Central memory CD8-positive, alpha-beta T cell (primary cell): Measurements from ENCODE around the gene WNT5B.
"Not testable (repeated sequence)": the region's sequence is repeated elsewhere in the genome, so short reads cannot be mapped to it uniquely, and the experiment has no call there.

Source experiments
- ATAC-seq: fragments of 150-1000 bp; cut with Tn5 transposase; replicated peaks from 2 replicates; pipeline ENCODE4 v1.10.0; 2022; ENCODE audit warnings: mild to moderate bottlenecking, moderate FRiP score, moderate number of reproducible peaks; ENCODE audit not compliant: poor library complexity, severe bottlenecking; ENCODE audit errors: extremely low read depth
- DNase-seq, 2 donors: peaks; one replicate each; pipeline ENCODE4 v3.0.0; 2021; ENCODE audit warnings: low spot score in 2 of 2
- H3K27ac Mint-ChIP-seq: one replicate; pipeline ENCODE4 v1.8.0; 2022; ENCODE audit warnings: low read depth, mild to moderate bottlenecking, moderate library complexity, mixed read lengths
- H3K27me3 Mint-ChIP-seq: one replicate; pipeline ENCODE4 v1.8.0; 2022; ENCODE audit warnings: mixed read lengths
- H3K36me3 Mint-ChIP-seq: one replicate; pipeline ENCODE4 v1.8.0; 2022; ENCODE audit warnings: mild to moderate bottlenecking, moderate library complexity, mixed read lengths; ENCODE audit not compliant: insufficient read depth
- H3K4me1 Mint-ChIP-seq: one replicate; pipeline ENCODE4 v1.8.0; 2022; ENCODE audit warnings: mixed read lengths
- H3K4me3 Mint-ChIP-seq: one replicate; pipeline ENCODE4 v1.8.0; 2022; ENCODE audit warnings: mild to moderate bottlenecking, moderate library complexity, mixed read lengths
- H3K9me3 Mint-ChIP-seq: one replicate; pipeline ENCODE4 v1.8.0; 2022; ENCODE audit warnings: mixed read lengths

WNT5B gene

GRCh38 chr12:1591543-1591942 is 37.5 kb upstream of the WNT5B start:
- no peaks in the 10 kb centered on the region for H3K27me3 Mint-ChIP-seq
- peak overlapping the region; percentile 90 for H3K27ac Mint-ChIP-seq
- H3K36me3 Mint-ChIP-seq: peaks cover 47% of the 10 kb centered on the region
- peaks cover 55% of the 10 kb centered on the region for H3K4me1 Mint-ChIP-seq
- peak overlapping the region; percentile 92 for H3K4me3 Mint-ChIP-seq
- no peak for ATAC-seq
- no peaks in the 10 kb centered on the region for H3K9me3 Mint-ChIP-seq
- DNase-seq: no peak

GRCh38 chr12:1592444-1593173 is 36.4 kb upstream of the WNT5B start:
- H3K9me3 Mint-ChIP-seq: no peaks in the 10 kb centered on the region
- H3K4me1 Mint-ChIP-seq: peaks cover 54% of the 10 kb centered on the region
- H3K4me3 Mint-ChIP-seq: peak overlapping the region; percentile 92
- DNase-seq (peak in 1 of 2 donors; percentile 34), ATAC-seq (peak; percentile 33)
- H3K27me3 Mint-ChIP-seq: no peaks in the 10 kb centered on the region
- H3K27ac Mint-ChIP-seq: peak overlapping the region; percentile 90
- H3K36me3 Mint-ChIP-seq: peaks cover 39% of the 10 kb centered on the region

- Mint-ChIP-seq H3K27ac (peak overlapping the region; percentile 90), H3K36me3 (peaks cover 38% of the 10 kb centered on the region), H3K9me3 (no peaks in the 10 kb centered on the region), H3K27me3 (no peaks in the 10 kb centered on the region), H3K4me1 (peaks cover 46% of the 10 kb centered on the region), H3K4me3 (peak overlapping the region; percentile 92)
- ATAC-seq (peak; percentile 29), DNase-seq (peak; percentile 34 to 43)
Observed at GRCh38 chr12:1593174-1594005, 35.6 kb upstream of the WNT5B start.

GRCh38 chr12:1594006-1594260 is 35.1 kb upstream of the WNT5B start:
- H3K27me3 Mint-ChIP-seq: no peaks in the 10 kb centered on the region
- H3K4me3 Mint-ChIP-seq: peak overlapping the region; percentile 92
- DNase-seq: no peak
- H3K4me1 Mint-ChIP-seq: peaks cover 41% of the 10 kb centered on the region
- peak; percentile 3 for ATAC-seq
- no peaks in the 10 kb centered on the region for H3K9me3 Mint-ChIP-seq
- H3K36me3 Mint-ChIP-seq: peaks cover 33% of the 10 kb centered on the region
- no peak overlapping the region for H3K27ac Mint-ChIP-seq

- Mint-ChIP-seq H3K4me1 (peaks cover 40% of the 10 kb centered on the region), H3K9me3 (no peaks in the 10 kb centered on the region)
- peak; percentile 68 for ATAC-seq
Observed at GRCh38 chr12:1594261-1595025, 34.6 kb upstream of the WNT5B start, which contains the start of gene FBXL14. FBXL14 (minus strand) TSS chr12:1594581; CDS start chr12:1594066, 515 bp downstream.

GRCh38 chr12:1595026-1595561 is 33.9 kb upstream of the WNT5B start:
- no peaks in the 10 kb centered on the region for H3K9me3 Mint-ChIP-seq
- no peaks in the 10 kb centered on the region for H3K27me3 Mint-ChIP-seq
- peak overlapping the region; percentile 94 for H3K4me3 Mint-ChIP-seq
- peak overlapping the region; percentile 96 for H3K27ac Mint-ChIP-seq
- H3K36me3 Mint-ChIP-seq: peaks cover 32% of the 10 kb centered on the region
- ATAC-seq: no peak
- H3K4me1 Mint-ChIP-seq: peaks cover 40% of the 10 kb centered on the region
- no peak for DNase-seq

More at GRCh38 chr12:1594261-1595025, 34.6 kb upstream of the WNT5B start, which contains the start of gene FBXL14:
- Mint-ChIP-seq H3K36me3 (peaks cover 30% of the 10 kb centered on the region), H3K4me3 (peak within 1 kb of the TSS; percentile 94), H3K27me3 (no peaks in the 10 kb centered on the region), H3K27ac (peak within 1 kb of the TSS; percentile 96)
- peak; percentile 81 to 90 for DNase-seq

GRCh38 chr12:1595690-1596347 is 33.2 kb upstream of the WNT5B start:
- Mint-ChIP-seq H3K27me3 (no peaks in the 10 kb centered on the region), H3K9me3 (no peaks in the 10 kb centered on the region), H3K4me1 (peaks cover 36% of the 10 kb centered on the region), H3K4me3 (peak overlapping the region; percentile 94), H3K27ac (peak overlapping the region; percentile 96), H3K36me3 (peaks cover 30% of the 10 kb centered on the region)
- no peak for ATAC-seq
- no peak for DNase-seq

- Mint-ChIP-seq H3K36me3 (peaks cover 12% of the 10 kb centered on the region), H3K4me1 (peaks cover 27% of the 10 kb centered on the region), H3K27ac (no peak overlapping the region), H3K4me3 (no peak overlapping the region), H3K27me3 (no peaks in the 10 kb centered on the region), H3K9me3 (no peaks in the 10 kb centered on the region)
- no peak for DNase-seq
- no peak for ATAC-seq
Observed at GRCh38 chr12:1598757-1599156, 30.3 kb upstream of the WNT5B start.

- peak overlapping the region; percentile 85 for H3K4me3 Mint-ChIP-seq
Observed at GRCh38 chr12:1602706-1603105, 26.3 kb upstream of the WNT5B start.

GRCh38 chr12:1603269-1603993 is 25.6 kb upstream of the WNT5B start:
- DNase-seq (no peak), ATAC-seq (no peak)
- Mint-ChIP-seq H3K9me3 (no peaks in the 10 kb centered on the region), H3K4me3 (no peak overlapping the region), H3K36me3 (peaks cover 11% of the 10 kb centered on the region), H3K27ac (peak overlapping the region; percentile 94), H3K27me3 (no peaks in the 10 kb centered on the region), H3K4me1 (peaks cover 33% of the 10 kb centered on the region)

More at GRCh38 chr12:1602706-1603105, 26.3 kb upstream of the WNT5B start:
- Mint-ChIP-seq H3K36me3 (peaks cover 11% of the 10 kb centered on the region), H3K4me1 (peaks cover 33% of the 10 kb centered on the region), H3K27ac (peak overlapping the region; percentile 94)
- ATAC-seq, DNase-seq, H3K27me3 Mint-ChIP-seq, H3K9me3 Mint-ChIP-seq: not testable (repeated sequence)

- ATAC-seq: no peak
- Mint-ChIP-seq H3K27me3 (no peaks in the 10 kb centered on the region), H3K4me3 (no peak overlapping the region), H3K4me1 (peaks cover 33% of the 10 kb centered on the region), H3K9me3 (no peaks in the 10 kb centered on the region), H3K36me3 (peaks cover 14% of the 10 kb centered on the region), H3K27ac (peak overlapping the region; percentile 16)
- DNase-seq: no peak
Observed at GRCh38 chr12:1604464-1604863, 24.6 kb upstream of the WNT5B start.
